Activated CD4-positive, alpha-beta memory T cell treated with anti-CD3 and anti-CD28 coated beads, Interleukin-2, amount 10 ng/mL, durations not matched to agents 7 days and 5 days (primary cell): ENCODE measurements around the gene SOX6. TPM values are rescaled to one million over a fixed set of nuclear protein-coding genes. Genes with fewer than 3 reads are reported as not detected.

Source experiments
- CTCF ChIA-PET: fragments of 350-600 bp; sonication (Branson Sonifier 250); formaldehyde crosslinking; loops from one replicate; lab custom pipeline; 2021; ENCODE audit warnings: antibody characterized with exemption, inconsistent platforms; lab: Charles Lee
- POLR2A ChIA-PET: fragments of 350-600 bp; sonication (Branson Sonifier 250); formaldehyde crosslinking; loops from one replicate; lab custom pipeline; 2021; ENCODE audit warnings: antibody characterized with exemption; lab: Charles Lee
- DNase-seq: peaks from one replicate; pipeline ENCODE4 v3.0.0-alpha.2; 2020
- H3K27ac Mint-ChIP-seq: one replicate; pipeline ENCODE4 v1.8.0; 2021; ENCODE audit warnings: mild to moderate bottlenecking, mixed read lengths
- H3K27me3 Mint-ChIP-seq: one replicate; pipeline ENCODE4 v1.8.0; 2021; ENCODE audit warnings: mixed read lengths
- H3K36me3 Mint-ChIP-seq: one replicate; pipeline ENCODE4 v1.8.0; 2021; ENCODE audit warnings: low read depth, mixed read lengths
- H3K4me1 Mint-ChIP-seq: one replicate; pipeline ENCODE4 v1.8.0; 2021; ENCODE audit warnings: mixed read lengths
- H3K4me3 Mint-ChIP-seq: one replicate; pipeline ENCODE4 v1.8.0; 2021; ENCODE audit warnings: mild to moderate bottlenecking, mixed read lengths
- H3K9me3 Mint-ChIP-seq: one replicate; pipeline ENCODE4 v1.8.0; 2021; ENCODE audit warnings: mixed read lengths
- total RNA-seq, 2 experiments: library from RNA; stranded (reverse); gene quantifications; one replicate each; pipeline ENCODE4 v1.2.3, GENCODE V29; 2021

Gene SOX6
- total RNA-seq, 2 experiments from 2014 or later = not detected

DNA sequence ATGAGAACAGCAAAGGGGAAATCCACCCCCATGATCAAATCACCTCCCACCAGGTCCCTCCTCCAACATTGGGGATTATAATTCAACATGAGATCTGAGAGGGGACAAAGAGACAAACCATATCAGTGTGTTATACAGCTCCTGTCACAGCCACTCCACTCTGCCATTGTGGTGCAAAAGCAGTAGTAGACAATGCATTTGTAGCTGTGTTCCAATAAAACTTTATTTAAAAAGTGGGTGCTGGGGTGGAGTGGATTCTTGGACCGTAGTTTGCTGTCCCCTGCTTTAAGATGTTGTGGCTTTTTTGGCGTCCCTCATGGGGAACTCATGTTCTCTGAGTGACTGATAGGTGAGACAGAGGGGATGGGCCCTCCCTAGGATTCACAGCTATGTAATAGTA lies 399.1 kb downstream of the SOX6 start:
- no peak overlapping the region for H3K27ac Mint-ChIP-seq
- ChIA-PET CTCF (no interaction called here), POLR2A (no interaction called here)
- H3K9me3 Mint-ChIP-seq = peaks cover 1% of the 10 kb centered on the region
- no peaks in the 10 kb centered on the region for H3K4me1 Mint-ChIP-seq
- no peak for DNase-seq
- no peak overlapping the region for H3K4me3 Mint-ChIP-seq
- H3K27me3 Mint-ChIP-seq = no peaks in the 10 kb centered on the region
- H3K36me3 Mint-ChIP-seq = no peaks in the 10 kb centered on the region

DNA sequence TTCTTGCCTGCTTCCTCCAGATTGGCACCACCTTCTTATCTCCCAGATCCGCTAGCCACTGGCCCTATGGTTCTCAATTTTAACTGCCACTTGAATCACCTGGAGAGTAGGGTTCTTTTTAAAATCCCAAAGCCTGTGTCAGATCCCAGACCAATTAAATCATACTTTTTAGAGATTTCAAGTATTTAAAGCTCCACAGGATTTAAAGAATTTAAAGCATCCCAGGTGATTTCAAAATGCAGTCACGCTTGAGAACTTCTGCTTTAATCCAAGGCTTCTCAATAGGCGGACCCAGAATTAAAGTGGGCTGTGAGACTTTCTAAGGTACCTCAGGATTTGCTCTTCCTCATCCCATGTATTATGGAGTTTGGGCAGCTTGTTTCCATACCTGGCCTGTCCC lies 400.0 kb downstream of the SOX6 start:
- Mint-ChIP-seq H3K36me3 (no peaks in the 10 kb centered on the region), H3K9me3 (no peaks in the 10 kb centered on the region), H3K27me3 (no peaks in the 10 kb centered on the region), H3K4me1 (no peaks in the 10 kb centered on the region), H3K4me3 (no peak overlapping the region), H3K27ac (no peak overlapping the region)
- no peak for DNase-seq
- ChIA-PET CTCF (no interaction called here), POLR2A (no interaction called here)

DNA sequence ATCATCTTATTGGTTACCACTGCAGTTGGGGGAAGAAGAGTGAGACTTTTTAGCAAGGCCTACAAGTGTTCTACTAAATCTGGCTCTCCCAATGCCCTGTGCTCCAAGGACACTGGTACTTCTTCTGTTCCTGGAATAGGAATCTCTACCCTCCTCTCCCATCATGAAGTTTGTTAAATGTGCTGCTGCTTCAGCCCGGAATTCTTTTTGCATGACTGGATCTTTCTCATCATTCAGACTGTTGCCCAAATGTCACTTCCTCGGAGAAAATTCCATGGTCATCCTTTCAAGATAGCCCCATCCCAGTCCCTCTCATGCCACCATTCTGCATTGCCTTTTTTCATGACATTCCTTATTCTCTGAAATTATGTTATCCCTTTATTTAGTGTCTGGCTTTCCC lies 400.8 kb downstream of the SOX6 start:
- CTCF ChIA-PET = no interaction called here
- POLR2A ChIA-PET = no interaction called here
- H3K27ac Mint-ChIP-seq = no peak overlapping the region
- H3K36me3 Mint-ChIP-seq = no peaks in the 10 kb centered on the region
- no peaks in the 10 kb centered on the region for H3K4me1 Mint-ChIP-seq
- H3K9me3 Mint-ChIP-seq = no peaks in the 10 kb centered on the region
- no peaks in the 10 kb centered on the region for H3K27me3 Mint-ChIP-seq
- DNase-seq = no peak
- no peak overlapping the region for H3K4me3 Mint-ChIP-seq

DNA sequence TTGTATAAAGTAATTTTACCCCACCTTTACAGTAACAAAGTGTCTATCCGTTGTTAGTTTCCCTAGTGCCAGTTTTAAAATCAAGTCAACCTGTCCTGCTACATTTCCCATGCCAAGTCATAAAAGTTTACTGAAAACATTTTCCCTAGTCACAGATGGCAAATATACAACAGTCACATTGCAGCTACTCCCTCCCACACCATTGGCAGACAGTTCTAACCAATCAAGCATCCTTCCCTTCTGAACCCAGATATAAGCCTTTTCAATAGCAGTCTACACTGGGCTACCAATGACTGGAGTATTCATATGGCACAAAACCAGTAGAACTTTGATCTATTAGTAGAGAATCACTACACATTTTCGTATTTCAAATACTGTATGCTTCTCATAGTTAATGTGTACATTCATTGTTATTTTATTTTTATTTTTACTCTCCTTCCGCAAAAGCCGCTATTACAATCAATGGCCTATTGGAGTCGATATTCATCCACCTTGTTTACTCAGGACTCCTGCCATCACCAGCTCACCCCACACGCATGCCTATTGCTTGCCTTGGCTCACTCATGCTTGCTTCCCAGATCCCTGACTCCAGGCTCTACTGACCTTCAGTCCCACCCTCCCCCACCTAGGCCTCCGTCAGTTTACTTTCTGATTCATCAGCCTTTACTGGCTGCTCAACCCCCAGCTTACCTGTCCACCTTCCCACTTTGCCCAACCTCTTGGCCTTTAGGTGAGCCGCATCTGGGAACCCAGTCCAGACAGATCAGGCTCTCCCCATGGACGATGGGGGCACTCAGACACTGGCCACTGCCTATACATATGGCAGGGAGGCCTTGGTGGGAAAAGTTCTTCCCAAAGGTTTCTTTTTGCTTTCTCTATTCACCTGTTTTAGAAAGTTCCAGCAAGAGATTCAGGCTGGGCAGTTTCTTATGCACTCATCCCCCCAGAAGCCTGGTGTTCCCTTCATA lies 408.4 kb downstream of the SOX6 start:
- Mint-ChIP-seq H3K4me3 (no peak overlapping the region), H3K9me3 (peaks cover 5% of the 10 kb centered on the region), H3K36me3 (no peaks in the 10 kb centered on the region), H3K27ac (no peak overlapping the region), H3K4me1 (no peaks in the 10 kb centered on the region), H3K27me3 (no peaks in the 10 kb centered on the region)
- CTCF ChIA-PET = no interaction called here
- DNase-seq = no peak
- POLR2A ChIA-PET = no interaction called here

DNA sequence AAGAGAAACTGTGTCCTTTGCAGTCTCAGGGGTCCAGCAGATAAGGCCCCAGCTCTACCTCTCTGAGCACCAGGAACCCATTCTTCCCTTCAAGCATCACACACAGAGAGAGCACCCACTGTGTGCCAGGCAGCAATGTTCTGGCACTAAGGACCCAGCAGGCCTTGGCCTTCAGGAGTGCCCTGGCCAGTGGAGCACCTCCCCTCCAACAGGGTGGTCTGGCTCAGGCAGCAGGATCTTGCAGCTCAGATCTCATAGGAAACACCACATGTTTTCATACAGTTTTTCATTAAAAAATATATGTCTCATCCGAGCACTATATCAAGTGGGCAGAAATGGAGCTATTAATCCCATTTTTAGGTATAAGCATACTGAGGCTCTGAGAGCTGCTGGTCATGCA lies 410.6 kb downstream of the SOX6 start:
- ChIA-PET POLR2A (no interaction called here), CTCF (no interaction called here)
- Mint-ChIP-seq H3K36me3 (no peaks in the 10 kb centered on the region), H3K4me1 (no peaks in the 10 kb centered on the region), H3K27ac (no peak overlapping the region), H3K27me3 (no peaks in the 10 kb centered on the region), H3K9me3 (peaks cover 8% of the 10 kb centered on the region), H3K4me3 (no peak overlapping the region)
- DNase-seq = no peak

DNA sequence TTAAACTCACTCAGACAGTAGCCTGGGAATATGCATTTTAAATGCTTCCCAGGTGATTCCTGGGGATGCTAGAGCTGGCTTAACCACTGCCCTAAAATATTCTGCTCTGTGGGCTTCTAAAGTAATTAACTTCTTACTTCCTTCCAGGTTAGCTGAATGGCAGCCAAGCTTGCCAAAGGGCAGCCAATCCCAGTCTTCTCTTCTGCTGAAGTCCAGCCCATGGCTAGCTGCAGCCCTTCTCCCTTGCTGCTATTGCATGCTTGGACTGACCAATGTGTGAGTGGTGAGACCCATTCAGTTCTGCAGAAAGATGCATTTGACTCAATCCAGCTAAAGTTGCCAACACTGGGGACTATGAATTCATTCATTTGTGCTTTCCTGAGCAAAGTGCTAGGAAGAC lies 411.9 kb downstream of the SOX6 start:
- ChIA-PET POLR2A (no interaction called here), CTCF (no interaction called here)
- Mint-ChIP-seq H3K9me3 (peaks cover 13% of the 10 kb centered on the region), H3K4me3 (no peak overlapping the region), H3K36me3 (no peaks in the 10 kb centered on the region), H3K27ac (no peak overlapping the region), H3K4me1 (no peaks in the 10 kb centered on the region), H3K27me3 (no peaks in the 10 kb centered on the region)
- no peak for DNase-seq

DNA sequence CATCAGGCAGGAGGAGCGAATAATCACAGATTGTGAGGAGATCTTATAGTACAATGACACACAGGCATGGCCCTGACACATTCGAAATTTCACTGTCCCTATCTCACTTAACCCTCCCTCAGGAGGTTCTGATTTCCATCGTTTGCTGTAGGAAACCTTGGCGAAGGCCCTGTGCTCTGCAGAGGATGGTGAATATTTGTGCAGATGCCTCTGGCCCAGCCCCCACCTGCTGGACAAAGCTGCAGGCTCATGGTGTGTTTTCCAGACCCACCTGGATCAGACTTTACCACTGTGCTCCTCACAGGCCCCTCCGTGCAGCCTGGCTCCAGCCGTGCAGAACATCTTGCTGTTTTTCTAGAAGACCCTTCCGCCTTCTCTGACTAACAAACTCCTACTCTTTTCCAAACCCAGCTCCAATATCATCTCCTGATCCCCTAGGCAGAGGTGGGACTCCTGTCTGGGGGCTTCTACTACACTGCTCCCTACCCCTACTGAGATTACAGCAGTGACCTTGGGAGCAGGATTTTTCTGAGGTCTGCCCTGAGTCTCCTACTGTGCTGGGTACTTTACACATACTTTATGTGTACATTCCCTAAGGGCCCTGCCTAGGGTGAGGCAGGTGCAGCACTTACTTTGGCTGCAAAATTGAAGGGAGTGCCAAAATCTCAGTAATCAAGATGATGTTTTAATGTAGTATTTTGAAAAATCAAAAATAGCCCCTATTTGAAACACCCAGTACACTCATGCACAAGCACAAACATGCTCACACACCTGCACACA lies 412.7 kb downstream of the SOX6 start:
- CTCF ChIA-PET = no interaction called here
- peaks cover 13% of the 10 kb centered on the region for H3K9me3 Mint-ChIP-seq
- DNase-seq = no peak
- H3K36me3 Mint-ChIP-seq = no peaks in the 10 kb centered on the region
- POLR2A ChIA-PET = no interaction called here
- H3K4me3 Mint-ChIP-seq = no peak overlapping the region
- H3K4me1 Mint-ChIP-seq = no peaks in the 10 kb centered on the region
- no peak overlapping the region for H3K27ac Mint-ChIP-seq
- no peaks in the 10 kb centered on the region for H3K27me3 Mint-ChIP-seq

DNA sequence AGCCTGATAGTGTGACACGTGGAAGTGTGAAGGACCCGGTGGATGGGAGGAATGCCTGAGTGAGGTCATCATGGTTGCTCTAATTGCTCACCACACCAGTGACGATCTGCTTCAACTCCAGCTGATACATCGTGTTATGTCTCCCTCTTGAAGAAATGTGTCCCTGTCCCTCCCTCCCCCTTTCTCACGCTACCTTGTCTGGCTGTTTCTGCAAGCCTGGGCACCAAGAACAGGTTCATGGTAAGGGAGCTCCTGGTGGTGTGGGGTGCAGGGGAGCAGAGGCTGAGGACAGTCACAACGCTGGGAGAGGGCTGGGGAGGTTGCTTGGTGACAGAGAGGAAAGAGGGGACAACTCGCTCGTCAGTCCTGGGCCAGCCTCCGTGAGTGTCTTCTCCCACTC lies 413.4 kb downstream of the SOX6 start:
- peaks cover 13% of the 10 kb centered on the region for H3K9me3 Mint-ChIP-seq

DNA sequence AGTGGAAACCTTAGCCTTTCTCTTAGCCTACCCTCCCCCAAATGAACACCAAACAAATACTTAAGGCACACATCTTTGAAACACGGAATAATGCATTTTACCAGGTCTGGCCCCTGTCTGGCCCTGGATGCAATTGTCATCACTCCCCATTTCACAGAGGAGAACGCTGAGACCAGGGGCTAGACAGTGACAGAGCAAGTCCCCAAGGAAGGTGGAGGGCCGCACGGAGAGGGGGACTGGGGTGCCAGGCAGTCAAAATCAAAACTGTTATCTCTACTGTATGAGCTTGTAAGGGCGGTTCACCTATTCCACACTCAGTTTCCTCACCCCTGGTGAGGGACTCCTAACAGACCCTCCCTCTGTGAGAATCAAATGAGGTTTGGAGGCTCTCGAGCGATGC lies 414.2 kb downstream of the SOX6 start:
- Mint-ChIP-seq H3K9me3 (peaks cover 8% of the 10 kb centered on the region), H3K27me3 (no peaks in the 10 kb centered on the region), H3K27ac (no peak overlapping the region), H3K4me1 (no peaks in the 10 kb centered on the region), H3K36me3 (no peaks in the 10 kb centered on the region), H3K4me3 (no peak overlapping the region)
- POLR2A ChIA-PET = no interaction called here
- CTCF ChIA-PET = no interaction called here
- DNase-seq = no peak

More for the DNA sequence above, 413.4 kb downstream of the SOX6 start:
- Mint-ChIP-seq H3K27ac (no peak overlapping the region), H3K27me3 (no peaks in the 10 kb centered on the region), H3K4me3 (no peak overlapping the region), H3K36me3 (no peaks in the 10 kb centered on the region), H3K4me1 (no peaks in the 10 kb centered on the region)
- DNase-seq = no peak
- ChIA-PET CTCF (no interaction called here), POLR2A (no interaction called here)

DNA sequence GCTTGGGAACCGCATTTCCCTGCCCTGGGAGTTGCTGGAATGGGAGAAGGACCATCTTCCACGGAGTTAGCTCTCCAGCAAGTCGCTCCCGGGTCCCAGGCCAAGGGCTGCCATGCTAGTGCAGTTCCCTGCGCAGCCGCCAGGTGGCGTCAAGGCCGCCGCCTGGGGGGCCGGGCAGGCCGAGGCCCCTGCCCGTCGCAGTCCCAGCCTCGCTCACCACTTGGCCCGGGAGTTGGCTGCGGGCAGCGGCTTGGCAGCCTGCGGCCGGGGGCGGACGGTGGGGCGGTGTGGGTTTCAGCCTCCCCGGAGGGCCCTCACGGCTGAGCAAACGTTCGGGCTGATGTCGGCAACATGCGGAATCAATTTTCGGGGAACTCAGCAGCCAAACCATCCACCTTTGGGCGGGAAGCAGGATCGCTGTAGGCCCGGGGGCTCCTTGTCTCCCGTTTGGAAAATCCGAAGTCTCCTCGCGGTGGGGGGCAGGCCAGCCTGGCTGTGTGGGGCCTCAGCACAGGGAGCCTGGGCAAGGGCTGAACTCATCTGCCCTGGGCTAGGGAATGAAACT lies 415.1 kb downstream of the SOX6 start:
- CTCF ChIA-PET = interaction anchor here (0.6 to 1.1 kb wide), 4 partner anchors 9 to 673 kb away, joined by 3 to 6 read pairs (median 4); no protein-coding TSS in a partner anchor

DNA sequence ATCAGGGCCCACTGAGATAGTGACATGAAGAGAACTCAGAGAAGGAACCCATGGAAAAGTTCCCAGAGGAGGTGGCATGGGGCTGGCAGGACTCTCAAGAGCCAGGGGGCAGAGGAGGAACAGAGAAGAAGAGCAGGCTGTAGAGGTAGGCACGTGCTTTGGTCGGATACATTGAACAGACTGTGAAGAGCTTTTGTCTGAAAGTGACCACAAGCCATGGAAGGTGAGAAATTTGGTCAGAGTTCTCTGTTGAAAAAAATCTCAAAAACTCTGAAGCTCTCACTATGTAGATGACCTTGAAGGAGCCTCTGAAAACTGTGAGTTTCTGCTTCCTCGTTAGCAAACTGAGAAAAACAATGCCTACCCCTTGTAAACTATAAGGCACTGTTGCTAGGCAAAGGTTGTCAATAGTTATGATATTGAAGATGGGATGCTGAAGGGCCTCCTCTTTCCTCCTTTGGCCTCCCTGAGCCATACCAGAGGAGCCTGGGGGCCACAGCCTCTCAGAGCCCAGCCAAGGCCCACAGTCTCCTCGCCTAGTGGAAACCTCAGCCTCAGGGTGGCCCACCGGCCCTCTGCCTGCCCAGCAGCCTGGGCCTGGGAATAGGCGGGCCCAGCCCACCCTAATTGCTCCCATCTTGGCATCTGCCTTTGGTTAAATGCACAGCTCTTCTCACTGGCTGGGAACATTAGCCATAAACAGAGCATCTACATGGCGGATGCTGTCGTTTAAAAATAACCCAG lies 415.7 kb downstream of the SOX6 start:
- H3K27me3 Mint-ChIP-seq = no peaks in the 10 kb centered on the region

More for the DNA sequence above, 415.1 kb downstream of the SOX6 start:
- POLR2A ChIA-PET = no interaction called here
- H3K27ac Mint-ChIP-seq = no peak overlapping the region
- DNase-seq = no peak
- no peak overlapping the region for H3K4me3 Mint-ChIP-seq
- H3K36me3 Mint-ChIP-seq = no peaks in the 10 kb centered on the region
- H3K9me3 Mint-ChIP-seq = peaks cover 10% of the 10 kb centered on the region
- no peaks in the 10 kb centered on the region for H3K27me3 Mint-ChIP-seq
- H3K4me1 Mint-ChIP-seq = no peaks in the 10 kb centered on the region

DNA sequence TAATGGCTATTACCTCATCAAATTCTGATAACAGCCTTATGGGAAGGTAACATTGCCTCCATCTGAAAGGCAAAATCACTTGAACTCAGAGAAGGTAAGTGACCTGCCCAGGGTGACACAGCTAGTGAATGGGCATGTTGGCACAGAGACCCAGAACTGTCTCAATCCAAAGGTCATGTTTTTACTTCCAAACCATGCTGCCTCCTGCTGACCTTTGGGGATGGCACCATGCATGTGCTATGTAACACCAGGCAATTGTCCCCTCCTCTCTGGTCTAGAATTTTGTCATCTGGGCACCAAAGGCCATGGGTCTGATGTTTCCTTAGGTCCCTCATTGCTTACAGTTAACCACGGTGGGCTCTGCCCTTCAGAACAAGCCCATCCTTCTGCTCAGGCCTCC lies 417.4 kb downstream of the SOX6 start:
- H3K4me3 Mint-ChIP-seq = no peak overlapping the region
- no peak for DNase-seq
- H3K27me3 Mint-ChIP-seq = no peaks in the 10 kb centered on the region
- no peaks in the 10 kb centered on the region for H3K36me3 Mint-ChIP-seq
- H3K9me3 Mint-ChIP-seq = peaks cover 10% of the 10 kb centered on the region
- ChIA-PET CTCF (no interaction called here), POLR2A (no interaction called here)
- H3K4me1 Mint-ChIP-seq = no peaks in the 10 kb centered on the region
- no peak overlapping the region for H3K27ac Mint-ChIP-seq

More for the DNA sequence above, 415.7 kb downstream of the SOX6 start:
- no peak overlapping the region for H3K4me3 Mint-ChIP-seq
- H3K36me3 Mint-ChIP-seq = no peaks in the 10 kb centered on the region
- H3K27ac Mint-ChIP-seq = no peak overlapping the region
- no peaks in the 10 kb centered on the region for H3K4me1 Mint-ChIP-seq
- ChIA-PET POLR2A (no interaction called here), CTCF (interaction anchor here (0.6 to 1.1 kb wide), 4 partner anchors 9 to 673 kb away, joined by 3 to 6 read pairs (median 4); no protein-coding TSS in a partner anchor)
- DNase-seq = no peak
- H3K9me3 Mint-ChIP-seq = peaks cover 10% of the 10 kb centered on the region
